Adrenal gland (tissue), 12 donors: ENCODE results near the gene GPR65. TPM values are rescaled to one million over a fixed set of nuclear protein-coding genes. Genes with fewer than 3 reads are reported as not detected.

Experiments
- DNase-seq, 7 donors: peaks; one replicate each; pipeline ENCODE4 v3.0.0-alpha.2; 2019 to 2020
- H3K27ac ChIP-seq, 5 donors: fragments of 200-600 bp; sonication (generic) in 4 of 5; 1 replicate in 3 of 5; 2 replicates in 2 of 5; pipeline versions ENCODE4 v1.5.1 to v1.8.0; 2016 to 2020; ENCODE audit warnings: mild to moderate bottlenecking in 1 of 5
- H3K27me3 ChIP-seq: fragments of 200-600 bp; 2 replicates; pipeline ENCODE4 v1.8.0; 2021
- H3K36me3 ChIP-seq, 2 donors: fragments of 200-600 bp; replicated peaks in 1 of 2; 1 replicate in 1 of 2; 2 replicates in 1 of 2; pipeline versions ENCODE4 v1.5.1 to v1.8.0; 2018 to 2022
- H3K4me1 ChIP-seq, 2 donors: fragments of 200-600 bp; replicated peaks in 1 of 2; 1 replicate in 1 of 2; 2 replicates in 1 of 2; pipeline versions ENCODE4 v1.5.1 to v1.8.0; 2018 to 2021
- H3K4me3 ChIP-seq, 4 donors: fragments of 200-600 bp; sonication (generic) in 3 of 4; one replicate each; pipeline ENCODE4 v1.5.1; 2016 to 2018
- H3K9me3 ChIP-seq, 3 donors: fragments of 200-600 bp; sonication (generic) in 1 of 3; replicated peaks in 1 of 3; 1 replicate in 2 of 3; 2 replicates in 1 of 3; pipeline versions ENCODE4 v1.5.1 to v1.8.0; 2016 to 2021
- CTCF ChIP-seq, 6 experiments: fragments of 450-650 bp in 4 of 6; fragments of 200-600 bp in 2 of 6; sonication (generic) in 1 of 6; IDR thresholded peaks; 1 replicate in 5 of 6; 2 replicates in 1 of 6; pipeline versions ENCODE4 v1.5.1 to v1.8.0; 2016 to 2021; ENCODE audit warnings: antibody characterized with exemption in 6 of 6, mild to moderate bottlenecking in 2 of 6, moderate library complexity in 1 of 6
- POLR2A ChIP-seq, 2 donors: fragments of 450-650 bp; IDR thresholded peaks; one replicate each; pipeline ENCODE4 v1.6.1; 2017; ENCODE audit warnings: antibody characterized with exemption in 2 of 2, mild to moderate bottlenecking in 2 of 2, moderate library complexity in 1 of 2
- WGBS, 4 donors: extraction: QIAGEN DNeasy Blood & Tissue Kit in 2 of 4; methylation state at CpG; one replicate each; pipeline versions ENCODE4 v1.1.5 to v1.1.7; 2013 to 2017; 5-methylcytosine and 5-hydroxymethylcytosine counted together
- intact Hi-C, 2 donors: fragments of 100-400 bp; cut with DNase I; formaldehyde crosslinking; loops; one replicate each; pipeline versions ENCODE4 v1.14.1 to v1.15.0; 2022 to 2023
- polyA plus RNA-seq, 3 donors: library from polyadenylated mRNA; stranded (reverse); fragments of 200-250 nt in 2 of 3; fragments of 350-450 nt in 1 of 3; fragmentation: Illumina TruSeq in 1 of 3; extraction: RNeasy Lipid Tissue Mini Kit (QIAGEN cat#74804) in 1 of 3; gene quantifications; one replicate each; pipeline ENCODE4 v1.2.3, GENCODE V29; 2013 to 2014
- total RNA-seq, 9 donors: library from RNA; depleted of rRNA in 4 of 9; stranded (reverse); fragments of >200 nt in 4 of 9; fragments of 120-200 nt in 1 of 9; fragmentation: NEBNext Ultra II Directional in 1 of 9; extraction: Animal tissue kit (Norgen Biotek cat#: 25700) in 1 of 9; gene quantifications; one replicate each; pipeline versions ENCODE4 v1.1.0 to v1.2.4, GENCODE V29; 2013 to 2023
- donor health status: healthy with polysubstance abuse.
- donor health status: Bipolar disorder and iron deficiency.
- donor health status: DM: yes; HTN: yes; CAD: no.
- donor health status: DM: no; HTN: no; CAD: no.
- donor health status: DM: no; HTN: no; CAD: no.
- donor health status: DM: yes; HTN: yes; CAD: no.

Gene GPR65
- total and polyA plus RNA-seq, 12 donors: 0.18 to 6.1 (median 2.0) TPM

DNA sequence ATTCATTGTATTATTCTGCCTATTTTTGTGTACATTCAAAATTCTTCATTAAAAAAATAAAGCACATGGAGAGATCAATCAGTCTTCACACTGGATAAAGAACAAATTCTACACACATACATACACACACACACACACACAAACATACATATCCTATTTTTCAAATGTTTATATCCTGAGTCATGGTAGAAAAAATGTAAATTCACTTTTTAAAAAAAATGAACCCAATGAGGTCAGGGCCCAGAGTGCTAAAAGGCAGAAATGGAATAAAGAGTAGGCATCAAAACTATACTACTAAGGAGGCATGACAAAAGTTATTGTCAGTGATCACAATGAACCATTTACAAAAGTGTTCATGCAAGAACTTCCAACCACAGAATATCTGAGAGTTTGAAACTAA, 29.3 kb upstream of the GPR65 start:
- intact Hi-C loops: no loop called here
- Histone ChIP-seq H3K4me1 (no peaks in the 10 kb centered on the region), H3K27ac (no peak overlapping the region), H3K9me3 (no peaks in the 10 kb centered on the region), H3K4me3 (no peak overlapping the region), H3K36me3 (peaks cover 0 to 4% of the 10 kb centered on the region in 2 donors), H3K27me3 (no peaks in the 10 kb centered on the region)
- no peak for TF ChIP-seq CTCF (IDR thresholded peaks at IDR 0.05)
- no peak for TF ChIP-seq POLR2A (IDR thresholded peaks at IDR 0.05)
- no peak for DNase-seq

GRCh38 chr14:87979689-87980088, 25.2 kb upstream of the GPR65 start:
- TF ChIP-seq POLR2A (IDR thresholded peaks at IDR 0.05) (no peak), CTCF (IDR thresholded peaks at IDR 0.05) (no peak)
- intact Hi-C loops: no loop called here
- 89 to 100% (median 94%) methylated on average over 1 of the region's 1 CpG for WGBS, 4 donors
- no peak overlapping the region for H3K4me3 ChIP-seq
- H3K27ac ChIP-seq: no peak overlapping the region
- no peaks in the 10 kb centered on the region for H3K9me3 ChIP-seq
- H3K4me1 ChIP-seq: no peaks in the 10 kb centered on the region
- H3K27me3 ChIP-seq: no peaks in the 10 kb centered on the region
- no peak for DNase-seq
- peaks cover 0 to 10% of the 10 kb centered on the region in 2 donors for H3K36me3 ChIP-seq

DNA sequence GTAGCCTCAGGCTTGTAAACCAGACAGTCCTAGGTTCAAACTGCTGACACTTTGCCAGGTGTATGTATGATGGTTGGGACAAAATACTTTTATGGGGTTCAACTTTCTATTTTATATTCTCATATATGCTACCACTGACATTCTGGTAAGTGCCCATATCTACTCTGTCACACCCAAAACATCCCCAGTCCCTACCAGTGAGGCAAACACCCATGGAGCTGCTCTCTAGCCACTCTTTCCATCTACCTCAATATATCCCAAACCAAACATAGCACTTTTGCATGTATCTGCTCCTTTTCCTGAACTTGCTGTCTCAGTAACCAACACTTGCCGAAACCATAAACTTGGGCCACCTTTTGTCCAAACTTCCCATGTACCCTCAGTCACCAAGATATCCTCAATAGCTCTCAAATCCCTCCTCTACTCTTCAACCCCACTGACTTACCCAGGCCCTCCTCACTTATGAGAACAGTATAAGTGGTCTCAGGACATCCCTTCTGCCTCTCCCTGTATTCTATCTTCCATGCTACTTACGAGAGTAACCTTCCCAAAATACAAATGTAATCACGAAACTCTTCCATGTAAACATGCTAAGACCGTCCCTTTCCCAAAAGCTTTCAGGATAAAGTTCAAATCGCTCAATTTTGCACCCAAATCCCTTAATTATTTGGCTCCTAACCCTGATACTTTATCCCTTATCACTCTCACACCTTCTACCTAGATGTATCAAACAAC, 15.5 kb upstream of the GPR65 start:
- peaks cover 0 to 10% of the 10 kb centered on the region in 2 donors for H3K36me3 ChIP-seq
- intact Hi-C loops: no loop called here
- H3K9me3 ChIP-seq: no peaks in the 10 kb centered on the region
- no peak overlapping the region for H3K4me3 ChIP-seq
- DNase-seq: no peak
- TF ChIP-seq CTCF (IDR thresholded peaks at IDR 0.05): no peak
- no peak for TF ChIP-seq POLR2A (IDR thresholded peaks at IDR 0.05)
- no peaks in the 10 kb centered on the region for H3K27me3 ChIP-seq
- H3K4me1 ChIP-seq: peaks cover 5 to 26% of the 10 kb centered on the region in 2 donors
- H3K27ac ChIP-seq: no peak overlapping the region
- WGBS, 4 donors: 86 to 97% (median 97%) methylated on average over 5 of the region's 5 CpGs

- Histone ChIP-seq H3K4me3 (no peak overlapping the region), H3K27ac (no peak overlapping the region), H3K4me1 (peaks cover 5 to 26% of the 10 kb centered on the region in 2 donors), H3K27me3 (no peaks in the 10 kb centered on the region), H3K9me3 (no peaks in the 10 kb centered on the region), H3K36me3 (peaks cover 0 to 9% of the 10 kb centered on the region in 2 donors)
- 76 to 85% (median 83%) methylated on average over 2 of the region's 2 CpGs for WGBS, 4 donors
- DNase-seq: no peak
- intact Hi-C loops: no loop called here
- TF ChIP-seq CTCF (IDR thresholded peaks at IDR 0.05) (no peak), POLR2A (IDR thresholded peaks at IDR 0.05) (no peak)
These were observed 15.0 kb upstream of the GPR65 start for GRCh38 chr14:87989956-87990299.
